Measurements from ENCODE around the gene DSTN.

DSTN gene

GRCh38 chr20:17650301-17651128, 80.6 kb downstream of the DSTN start:
- DNase-seq (ENCODE audit: extremely low spot score), result no peak
- TF ChIP-seq BHLHE40 (IDR thresholded peaks at IDR 0.05; ENCODE audit: borderline replicate concordance) (no peak), SUZ12 (IDR thresholded peaks at IDR 0.05) (no peak), ELF4 (IDR thresholded peaks at IDR 0.05) (no peak), FOXK2 (IDR thresholded peaks at IDR 0.05) (no peak), FOXA1 (IDR thresholded peaks at IDR 0.05) (no peak), CTBP1 (IDR thresholded peaks at IDR 0.05; ENCODE audit: borderline replicate concordance) (no peak), ARNT (IDR thresholded peaks at IDR 0.05) (no peak), SP1 (IDR thresholded peaks at IDR 0.05) (no peak)
- ChIA-PET CTCF (no interaction called here), POLR2A (no interaction called here)

DNA sequence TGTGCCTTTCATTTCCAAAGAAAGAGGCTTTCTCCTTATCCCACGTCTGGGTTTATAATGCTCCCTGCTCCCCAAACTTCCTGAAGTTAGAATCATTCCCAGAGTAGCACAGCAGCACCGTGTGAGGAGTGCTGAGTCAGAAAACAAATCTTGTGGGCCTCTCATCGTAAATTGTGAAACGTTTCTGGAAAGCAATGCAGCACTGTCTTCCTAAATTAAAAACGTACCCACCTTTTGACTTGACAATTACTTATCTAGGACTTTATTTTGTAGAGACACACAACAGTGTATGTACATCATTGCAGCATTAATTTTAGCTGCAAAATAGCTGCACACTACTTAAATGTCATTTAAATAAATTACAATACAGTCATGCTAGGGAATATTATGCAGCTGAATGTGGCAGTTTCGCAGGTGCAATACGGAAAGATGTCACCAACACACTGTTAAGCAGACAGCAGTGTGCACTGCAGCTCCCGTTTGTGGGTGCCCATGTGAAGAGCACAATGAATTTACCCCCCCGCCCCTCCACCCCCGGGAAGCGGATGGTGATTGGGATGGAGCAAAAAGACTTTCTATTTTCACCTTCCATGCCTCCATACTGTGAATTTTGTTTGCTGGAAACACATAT, 81.4 kb downstream of the DSTN start:
- TF ChIP-seq SP1 (IDR thresholded peaks at IDR 0.05), result no peak
- no peak for TF ChIP-seq ELF4 (IDR thresholded peaks at IDR 0.05)
- TF ChIP-seq LEF1 (IDR thresholded peaks at IDR 0.05; ENCODE audit: borderline replicate concordance), result no peak
- no peak for TF ChIP-seq HDGF (IDR thresholded peaks at IDR 0.05; ENCODE audit: borderline replicate concordance)
- no peak for TF ChIP-seq TARDBP (IDR thresholded peaks at IDR 0.05)
- TF ChIP-seq L3MBTL2 (conservative IDR thresholded peaks at IDR 0.05), result no peak
- TF ChIP-seq NFRKB (IDR thresholded peaks at IDR 0.05), result no peak
- no peak for TF ChIP-seq ZNF384 (IDR thresholded peaks at IDR 0.05)
- TF ChIP-seq FOXM1 (IDR thresholded peaks at IDR 0.05; ENCODE audit: borderline replicate concordance), result no peak
- TF ChIP-seq FOXA1 (IDR thresholded peaks at IDR 0.05), result no peak
- TF ChIP-seq BHLHE40 (IDR thresholded peaks at IDR 0.05; ENCODE audit: borderline replicate concordance), result no peak
- ChIA-PET POLR2A (no interaction called here), CTCF (no interaction called here)
- DNase-seq (ENCODE audit: extremely low spot score), result no peak

DNA sequence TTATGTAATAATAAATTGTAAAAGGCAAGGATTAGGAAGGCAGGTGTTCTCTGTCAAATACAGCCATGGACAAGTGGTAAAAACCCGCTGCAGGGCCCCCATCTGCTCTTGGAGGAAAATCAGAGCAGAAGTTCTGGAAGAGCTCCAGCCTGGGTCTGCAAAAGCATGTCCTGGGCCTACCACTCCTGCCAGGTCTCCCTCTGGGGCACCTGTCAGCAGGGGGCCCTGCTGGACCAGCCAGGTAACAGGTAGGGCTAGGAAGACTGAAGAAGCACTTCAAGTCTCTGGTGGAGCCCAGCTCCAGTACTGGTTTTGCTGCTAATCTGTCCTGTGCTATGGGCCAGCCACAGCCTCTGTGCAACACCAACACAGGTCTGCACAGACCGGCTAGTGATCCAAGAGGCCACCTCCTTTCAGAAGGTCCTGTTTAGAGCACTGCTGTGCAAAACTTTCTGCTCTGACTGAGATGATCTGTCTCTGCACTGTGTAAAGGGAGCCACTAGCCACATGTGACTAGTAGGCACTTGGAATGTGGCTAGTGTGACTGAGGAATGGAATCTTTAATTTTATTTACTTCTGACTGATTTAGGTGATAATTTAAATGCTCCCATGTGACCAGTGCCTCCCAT, 82.0 kb downstream of the DSTN start:
- POLR2A ChIA-PET, result no interaction called here
- CTCF ChIA-PET, result no interaction called here
- no peak for TF ChIP-seq HDGF (IDR thresholded peaks at IDR 0.05; ENCODE audit: borderline replicate concordance)
- TF ChIP-seq L3MBTL2 (conservative IDR thresholded peaks at IDR 0.05), result no peak
- no peak for TF ChIP-seq ARNT (IDR thresholded peaks at IDR 0.05)
- TF ChIP-seq CTBP1 (IDR thresholded peaks at IDR 0.05; ENCODE audit: borderline replicate concordance), result no peak
- no peak for TF ChIP-seq FOXM1 (IDR thresholded peaks at IDR 0.05; ENCODE audit: borderline replicate concordance)
- TF ChIP-seq NFRKB (IDR thresholded peaks at IDR 0.05), result no peak
- DNase-seq (ENCODE audit: extremely low spot score), result no peak

DNA sequence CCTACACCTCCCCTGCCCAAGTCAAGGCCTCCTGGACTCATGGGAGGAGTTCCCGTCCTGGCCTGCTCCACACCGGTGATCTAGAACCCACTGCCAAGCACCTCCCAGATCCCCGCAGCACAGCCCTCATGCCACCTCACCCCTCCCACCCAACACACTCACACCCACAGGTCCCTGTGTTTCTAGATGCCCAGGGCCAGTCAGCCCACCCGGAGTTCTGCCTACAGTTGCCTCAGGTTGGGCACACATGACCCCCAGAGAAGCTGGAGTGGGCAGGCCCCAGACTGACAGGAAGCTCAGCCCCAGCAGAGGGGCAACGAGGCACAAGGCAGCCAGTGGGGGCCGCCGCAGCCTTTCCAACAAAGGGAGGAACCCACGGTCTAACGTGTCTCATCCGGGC, 82.5 kb downstream of the DSTN start:
- CTCF ChIA-PET, result no interaction called here
- TF ChIP-seq TARDBP (IDR thresholded peaks at IDR 0.05), result no peak
- no peak for TF ChIP-seq FOXA1 (IDR thresholded peaks at IDR 0.05)
- no peak for TF ChIP-seq ARNT (IDR thresholded peaks at IDR 0.05)
- TF ChIP-seq PKNOX1 (IDR thresholded peaks at IDR 0.05), result no peak
- TF ChIP-seq NFRKB (IDR thresholded peaks at IDR 0.05), result no peak
- TF ChIP-seq FOXK2 (IDR thresholded peaks at IDR 0.05), result no peak
- TF ChIP-seq FOXM1 (IDR thresholded peaks at IDR 0.05; ENCODE audit: borderline replicate concordance), result no peak
- no peak for TF ChIP-seq ELF4 (IDR thresholded peaks at IDR 0.05)
- no peak for TF ChIP-seq CTBP1 (IDR thresholded peaks at IDR 0.05; ENCODE audit: borderline replicate concordance)
- no peak for TF ChIP-seq BHLHE40 (IDR thresholded peaks at IDR 0.05; ENCODE audit: borderline replicate concordance)
- no peak for TF ChIP-seq ZNF384 (IDR thresholded peaks at IDR 0.05)
- TF ChIP-seq HDGF (IDR thresholded peaks at IDR 0.05; ENCODE audit: borderline replicate concordance), result no peak
- no peak for DNase-seq (ENCODE audit: extremely low spot score)
- POLR2A ChIA-PET, result no interaction called here

- ChIA-PET CTCF (interaction anchor here (0.8 to 1.4 kb wide), 5 partner anchors 8 to 117 kb away, joined by 3 to 4 read pairs (median 3); no protein-coding TSS in a partner anchor), POLR2A (no interaction called here)
- no peak for DNase-seq (ENCODE audit: extremely low spot score)
- TF ChIP-seq ZNF384 (IDR thresholded peaks at IDR 0.05) (no peak), ARNT (IDR thresholded peaks at IDR 0.05) (no peak), FOXM1 (IDR thresholded peaks at IDR 0.05; ENCODE audit: borderline replicate concordance) (no peak), NFRKB (IDR thresholded peaks at IDR 0.05) (no peak), TARDBP (IDR thresholded peaks at IDR 0.05) (no peak), CTBP1 (IDR thresholded peaks at IDR 0.05; ENCODE audit: borderline replicate concordance) (no peak), PKNOX1 (IDR thresholded peaks at IDR 0.05) (no peak)
Observed at GRCh38 chr20:17653835-17654648, 84.2 kb downstream of the DSTN start.

- POLR2A ChIA-PET, result no interaction called here
Observed at GRCh38 chr20:17654649-17655285, 84.9 kb downstream of the DSTN start.

More at GRCh38 chr20:17654649-17655285, 84.9 kb downstream of the DSTN start:
- CTCF ChIA-PET, result interaction anchor here (0.8 to 1.4 kb wide), 5 partner anchors 8 to 118 kb away, joined by 3 to 4 read pairs (median 3); no protein-coding TSS in a partner anchor
- TF ChIP-seq SUZ12 (IDR thresholded peaks at IDR 0.05) (no peak), FOXM1 (IDR thresholded peaks at IDR 0.05; ENCODE audit: borderline replicate concordance) (no peak), BHLHE40 (IDR thresholded peaks at IDR 0.05; ENCODE audit: borderline replicate concordance) (no peak), HDGF (IDR thresholded peaks at IDR 0.05; ENCODE audit: borderline replicate concordance) (no peak), CTBP1 (IDR thresholded peaks at IDR 0.05; ENCODE audit: borderline replicate concordance) (no peak), TARDBP (IDR thresholded peaks at IDR 0.05) (no peak), ZNF384 (IDR thresholded peaks at IDR 0.05) (no peak), L3MBTL2 (conservative IDR thresholded peaks at IDR 0.05) (no peak), ELF4 (IDR thresholded peaks at IDR 0.05) (no peak), ARNT (IDR thresholded peaks at IDR 0.05) (no peak)
- DNase-seq (ENCODE audit: extremely low spot score), result peak; percentile 51
